RWPE1 (cell line): ENCODE measurements around the gene S100PBP.

ENCODE experiments used
- CTCF ChIA-PET: fragments of 350-600 bp; sonication (Branson Sonifier 250); formaldehyde crosslinking; extraction: SDS; loops from one replicate; lab custom pipeline; 2021; lab: Yijun Ruan, JAX
- POLR2A ChIA-PET: fragments of 400-600 bp; formaldehyde crosslinking; extraction: SDS; loops from one replicate; lab custom pipeline; 2020; ENCODE audit warnings: antibody characterized with exemption; ENCODE audit not compliant: low non-redundant PET; lab: Yijun Ruan, JAX
- DNase-seq: peaks from one replicate; pipeline ENCODE4 v3.0.0; 2012; ENCODE audit warnings: low spot score
- H3K27ac ChIP-seq: fragments of 450-650 bp; 2 replicates; pipeline ENCODE4 v1.5.1; 2017
- TF ChIP-seq, protein P1 (sequence below): fragments of 450-650 bp; conservative IDR thresholded peaks from 2 replicates; pipeline ENCODE4 v1.5.1; 2017; ENCODE audit warnings: low read depth, mild to moderate bottlenecking

The S100PBP gene

DNA sequence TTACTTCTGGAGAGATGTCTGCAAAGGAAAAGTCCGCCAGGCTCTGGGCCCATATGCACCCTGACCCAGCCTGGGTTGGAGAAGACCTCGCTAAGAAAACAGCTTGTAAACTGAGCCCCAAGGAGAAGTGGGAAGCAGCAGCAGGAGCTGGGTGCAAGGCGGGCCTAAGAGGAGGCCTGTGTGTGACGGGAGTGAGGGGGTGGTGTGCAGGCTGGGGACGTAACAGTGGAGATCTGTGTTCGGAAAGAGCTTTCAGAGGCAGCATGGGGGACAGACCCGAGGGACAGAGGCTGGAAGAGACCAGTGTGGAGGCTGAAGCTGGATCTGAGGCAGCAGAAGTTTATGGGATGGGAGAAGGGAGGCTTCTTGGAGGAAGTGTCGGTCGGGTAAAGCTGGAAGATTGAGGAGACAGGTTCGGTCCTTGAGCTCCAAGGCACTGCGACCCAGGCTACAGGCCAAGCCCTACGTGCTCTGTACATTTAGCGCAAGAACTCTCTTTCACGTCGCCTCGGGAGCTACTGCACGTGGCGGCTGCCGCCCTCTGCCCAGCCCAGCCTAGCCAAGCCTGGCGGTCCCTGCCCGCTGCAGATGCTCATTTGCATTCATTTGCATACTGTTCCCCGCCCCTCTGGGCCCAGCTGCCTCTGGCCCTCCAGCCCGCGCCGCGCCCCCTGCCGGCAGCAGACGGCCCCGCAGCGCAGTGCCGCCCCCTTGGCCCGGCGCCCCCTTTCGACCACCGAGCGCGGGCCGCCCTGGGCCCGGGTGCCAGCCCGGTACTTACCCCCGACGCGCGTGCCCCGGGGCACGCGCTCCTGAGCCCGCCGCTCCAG is 75.1 kb downstream of the S100PBP start:
- CTCF ChIA-PET, result interaction anchor here (0.6 to 2.9 kb wide), 11 partner anchors 9 to 261 kb away, joined by 3 to 11 read pairs (median 4); no protein-coding TSS in a partner anchor
- peak; percentile 35 for DNase-seq
- no peak overlapping the region for H3K27ac ChIP-seq
- TF ChIP-seq, protein P1, sequence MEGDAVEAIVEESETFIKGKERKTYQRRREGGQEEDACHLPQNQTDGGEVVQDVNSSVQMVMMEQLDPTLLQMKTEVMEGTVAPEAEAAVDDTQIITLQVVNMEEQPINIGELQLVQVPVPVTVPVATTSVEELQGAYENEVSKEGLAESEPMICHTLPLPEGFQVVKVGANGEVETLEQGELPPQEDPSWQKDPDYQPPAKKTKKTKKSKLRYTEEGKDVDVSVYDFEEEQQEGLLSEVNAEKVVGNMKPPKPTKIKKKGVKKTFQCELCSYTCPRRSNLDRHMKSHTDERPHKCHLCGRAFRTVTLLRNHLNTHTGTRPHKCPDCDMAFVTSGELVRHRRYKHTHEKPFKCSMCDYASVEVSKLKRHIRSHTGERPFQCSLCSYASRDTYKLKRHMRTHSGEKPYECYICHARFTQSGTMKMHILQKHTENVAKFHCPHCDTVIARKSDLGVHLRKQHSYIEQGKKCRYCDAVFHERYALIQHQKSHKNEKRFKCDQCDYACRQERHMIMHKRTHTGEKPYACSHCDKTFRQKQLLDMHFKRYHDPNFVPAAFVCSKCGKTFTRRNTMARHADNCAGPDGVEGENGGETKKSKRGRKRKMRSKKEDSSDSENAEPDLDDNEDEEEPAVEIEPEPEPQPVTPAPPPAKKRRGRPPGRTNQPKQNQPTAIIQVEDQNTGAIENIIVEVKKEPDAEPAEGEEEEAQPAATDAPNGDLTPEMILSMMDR, result peak; percentile 74
- POLR2A ChIA-PET, result no interaction called here

DNA sequence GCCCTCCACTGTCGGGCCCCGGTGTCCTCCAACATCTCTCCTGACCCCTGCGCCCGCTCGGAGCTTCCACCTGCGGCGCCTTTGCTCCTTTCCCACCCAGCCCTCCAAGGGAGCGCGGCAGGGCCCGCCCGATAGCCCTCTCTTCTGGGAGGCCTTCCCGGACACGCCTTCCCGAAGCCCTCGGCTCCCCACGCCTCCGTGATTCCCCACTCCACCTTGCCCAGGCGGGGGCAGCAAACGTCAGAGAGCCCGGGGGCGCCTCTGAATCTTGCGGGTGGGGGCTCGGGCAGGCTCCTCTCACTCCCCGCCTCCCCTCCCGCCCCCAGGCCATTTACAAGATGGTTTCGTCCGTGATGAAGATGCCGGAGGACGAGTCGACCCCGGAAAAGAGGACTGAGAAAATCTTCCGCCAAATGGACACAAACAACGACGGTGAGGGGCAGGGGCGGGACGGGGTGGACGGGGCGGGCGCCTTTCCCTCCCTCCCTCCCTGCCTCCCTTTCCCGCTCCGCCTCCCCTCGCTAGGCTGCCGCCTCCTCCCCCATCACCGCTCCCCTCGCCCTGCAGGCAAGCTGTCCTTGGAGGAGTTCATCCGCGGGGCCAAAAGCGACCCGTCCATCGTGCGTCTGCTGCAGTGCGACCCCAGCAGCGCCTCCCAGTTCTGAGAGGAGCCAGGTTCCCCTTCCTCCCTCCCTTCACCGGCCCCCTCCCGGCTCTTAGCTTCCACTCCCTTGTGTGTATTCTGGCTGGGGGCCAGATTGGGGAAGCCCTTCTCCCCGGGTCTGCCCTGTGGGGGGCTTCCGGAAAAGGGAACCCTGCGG is 76.0 kb downstream of the S100PBP start:
- H3K27ac ChIP-seq, result no peak overlapping the region
- TF ChIP-seq, protein P1, result peak; percentile 46
- ChIA-PET POLR2A (no interaction called here), CTCF (interaction anchor here (0.6 to 2.9 kb wide), 7 partner anchors 9 to 815 kb away, joined by 3 to 11 read pairs (median 6); no protein-coding TSS in a partner anchor)
- peak; percentile 26 for DNase-seq

DNA sequence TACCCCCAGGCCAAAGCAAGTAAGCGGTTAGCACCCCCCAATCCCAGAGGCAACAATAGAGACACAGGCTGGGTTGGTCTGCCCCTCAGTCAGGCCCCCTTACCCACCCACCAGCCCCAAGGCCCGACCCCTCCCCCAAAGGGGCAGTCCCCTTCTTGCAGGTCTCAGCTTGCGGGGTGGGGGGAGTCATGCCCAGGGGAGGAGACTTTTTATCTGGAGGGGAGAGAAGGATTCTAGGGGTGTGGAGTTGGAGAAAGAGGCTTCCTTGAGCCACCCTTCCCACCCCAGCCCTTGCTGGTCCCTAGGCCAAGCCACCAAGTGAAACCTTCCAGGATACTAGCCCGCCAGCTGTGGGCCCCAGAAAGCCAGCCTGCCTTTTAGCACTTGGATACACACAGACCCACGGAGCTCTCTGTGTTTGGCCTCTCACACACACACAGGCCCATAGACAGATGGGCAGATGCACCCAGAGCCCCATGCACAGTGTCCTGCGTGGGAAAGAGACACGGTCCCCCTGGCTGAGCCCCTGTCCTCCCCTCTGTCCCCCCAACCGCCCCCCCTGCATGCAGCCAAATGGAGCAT is 76.7 kb downstream of the S100PBP start:
- ChIA-PET POLR2A (no interaction called here), CTCF (interaction anchor here (0.6 to 2.9 kb wide), 2 partner anchors 192 to 816 kb away, joined by 3 to 9 read pairs; no protein-coding TSS in a partner anchor)
- DNase-seq, result no peak
- TF ChIP-seq, protein P1, result no peak
- H3K27ac ChIP-seq, result no peak overlapping the region

DNA sequence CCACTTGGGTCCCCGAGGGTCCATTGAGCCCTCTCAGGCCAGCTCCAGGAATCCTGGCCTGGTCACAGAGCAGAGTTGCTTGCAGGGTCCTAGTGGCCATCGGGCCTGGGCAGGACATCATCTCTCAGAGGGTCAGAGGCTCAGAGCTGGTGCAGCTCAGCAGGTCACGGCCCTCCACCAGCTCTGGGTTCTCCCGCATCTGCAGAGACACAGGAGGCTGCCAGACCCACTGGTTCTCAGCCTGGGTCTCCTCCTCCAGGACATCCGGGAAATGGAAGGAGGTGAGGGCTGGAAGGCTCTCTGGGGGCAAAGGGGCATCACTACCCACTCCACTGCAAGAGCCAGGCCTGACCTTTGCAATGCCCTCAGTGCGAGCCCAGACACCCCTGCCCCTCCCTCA is 77.2 kb downstream of the S100PBP start:
- ChIA-PET CTCF (interaction anchor here (2.9 kb wide), 1 partner anchor 192 kb away, joined by 9 read pairs; no protein-coding TSS in a partner anchor), POLR2A (no interaction called here)
- no peak for DNase-seq
- H3K27ac ChIP-seq, result peak overlapping the region; percentile 1; the same call in 1 of the 2 replicates
- TF ChIP-seq, protein P1, result no peak

DNA sequence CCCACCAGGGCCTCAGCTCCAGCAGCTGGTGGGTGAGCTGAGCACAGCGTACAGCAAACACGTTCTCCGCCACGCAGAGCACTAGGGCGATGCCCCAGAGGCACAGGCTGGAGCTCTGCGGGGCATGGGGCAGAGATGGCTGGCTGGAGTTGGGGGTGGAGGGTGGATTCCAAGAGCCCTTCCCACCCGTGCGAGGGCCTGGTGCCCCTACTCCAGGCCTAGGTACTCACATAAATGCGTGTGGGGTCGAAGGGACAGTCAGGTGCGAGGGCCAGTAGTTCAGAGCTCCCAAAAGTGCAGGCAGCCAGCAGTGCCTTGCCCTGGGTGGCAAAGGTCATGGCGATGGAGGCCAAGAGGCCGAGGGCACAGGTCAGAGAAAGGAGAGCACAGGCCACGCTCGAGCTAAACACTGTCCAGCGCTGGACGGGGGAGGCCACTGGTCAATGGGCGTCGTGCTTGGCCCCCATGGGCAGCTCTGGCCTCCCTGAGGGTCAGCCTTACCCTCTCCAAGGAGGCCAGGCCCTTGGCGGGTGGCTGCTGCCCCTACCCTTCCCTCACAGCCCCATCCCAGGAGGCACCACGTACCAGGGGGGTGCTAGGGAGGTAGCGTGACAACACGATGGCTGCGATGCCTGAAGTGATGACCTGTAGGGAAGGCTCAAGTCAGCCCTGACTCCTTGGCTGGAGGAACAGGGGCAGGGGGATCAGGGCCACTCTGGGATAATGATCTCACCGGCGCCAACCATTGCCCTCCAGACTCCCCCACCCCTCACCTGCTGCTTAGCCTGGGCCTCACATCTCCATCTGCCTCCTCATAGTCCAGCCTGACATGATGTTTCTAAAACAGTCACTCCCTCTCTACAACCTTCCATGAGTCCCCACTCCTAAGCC is 78.1 kb downstream of the S100PBP start:
- ChIA-PET CTCF (no interaction called here), POLR2A (no interaction called here)
- TF ChIP-seq, protein P1, result no peak
- peak overlapping the region; percentile 1; the same call in 1 of the 2 replicates for H3K27ac ChIP-seq
- no peak for DNase-seq
